Activated CD4-positive, alpha-beta memory T cell treated with anti-CD3 and anti-CD28 coated beads for 36 hours (primary cell): ENCODE results near the gene AP2A2. TPM values are rescaled to one million over a fixed set of nuclear protein-coding genes. Genes with fewer than 3 reads are reported as not detected.

Experiments
- CTCF ChIA-PET: fragments of 350-600 bp; sonication (Branson Sonifier 250); formaldehyde crosslinking; loops from one replicate; lab custom pipeline; 2021; ENCODE audit warnings: antibody characterized with exemption, inconsistent platforms; lab: Charles Lee
- POLR2A ChIA-PET: fragments of 350-600 bp; sonication (Branson Sonifier 250); formaldehyde crosslinking; loops from one replicate; lab custom pipeline; 2021; ENCODE audit warnings: antibody characterized with exemption; lab: Charles Lee
- DNase-seq: peaks from one replicate; pipeline ENCODE4 v3.0.0-alpha.2; 2020
- H3K27ac Mint-ChIP-seq: one replicate; pipeline ENCODE4 v1.8.0; 2021; ENCODE audit warnings: mixed read lengths
- H3K27me3 Mint-ChIP-seq: one replicate; pipeline ENCODE4 v1.8.0; 2021; ENCODE audit warnings: mixed read lengths
- H3K36me3 Mint-ChIP-seq: one replicate; pipeline ENCODE4 v1.8.0; 2021; ENCODE audit warnings: mixed read lengths
- H3K4me1 Mint-ChIP-seq: one replicate; pipeline ENCODE4 v1.8.0; 2021; ENCODE audit warnings: low read depth, mixed read lengths
- H3K4me3 Mint-ChIP-seq: one replicate; pipeline ENCODE4 v1.8.0; 2021; ENCODE audit warnings: mild to moderate bottlenecking, mixed read lengths
- H3K9me3 Mint-ChIP-seq: one replicate; pipeline ENCODE4 v1.8.0; 2021; ENCODE audit warnings: mixed read lengths
- intact Hi-C: fragments of 100-400 bp; cut with micrococcal nuclease; formaldehyde crosslinking; loops from one replicate; pipeline ENCODE4 v1.15.1; 2023
- total RNA-seq, 2 experiments: library from RNA; stranded (reverse); gene quantifications; one replicate each; pipeline ENCODE4 v1.2.3, GENCODE V29; 2021

The AP2A2 gene
- total RNA-seq, 2 experiments from 2014 or later = 42.8 to 44.1 TPM

- intact Hi-C loops = no loop called here
- no peaks in the 10 kb centered on the region for H3K4me1 Mint-ChIP-seq
- no peak for DNase-seq
- H3K36me3 Mint-ChIP-seq = peaks cover 3% of the 10 kb centered on the region
- no peaks in the 10 kb centered on the region for H3K9me3 Mint-ChIP-seq
- H3K4me3 Mint-ChIP-seq = no peak overlapping the region
- no peak overlapping the region for H3K27ac Mint-ChIP-seq
- ChIA-PET POLR2A (no interaction called here), CTCF (no interaction called here)
- no peaks in the 10 kb centered on the region for H3K27me3 Mint-ChIP-seq
Observed at GRCh38 chr11:889687-890475, 35.8 kb upstream of the AP2A2 start.

GRCh38 chr11:890794-891540 lies 34.7 kb upstream of the AP2A2 start:
- Mint-ChIP-seq H3K9me3 (no peaks in the 10 kb centered on the region), H3K36me3 (peaks cover 3% of the 10 kb centered on the region), H3K4me1 (no peaks in the 10 kb centered on the region), H3K27me3 (no peaks in the 10 kb centered on the region), H3K4me3 (no peak overlapping the region), H3K27ac (no peak overlapping the region)
- intact Hi-C loops = no loop called here
- ChIA-PET CTCF (no interaction called here), POLR2A (no interaction called here)
- DNase-seq = no peak

- Mint-ChIP-seq H3K4me3 (no peak overlapping the region), H3K27ac (no peak overlapping the region), H3K4me1 (no peaks in the 10 kb centered on the region), H3K9me3 (no peaks in the 10 kb centered on the region), H3K27me3 (no peaks in the 10 kb centered on the region), H3K36me3 (no peaks in the 10 kb centered on the region)
- intact Hi-C loops = no loop called here
- ChIA-PET POLR2A (no interaction called here), CTCF (no interaction called here)
- no peak for DNase-seq
Observed at GRCh38 chr11:893008-893654, 32.5 kb upstream of the AP2A2 start.

- no peak for DNase-seq
- no peaks in the 10 kb centered on the region for H3K4me1 Mint-ChIP-seq
- intact Hi-C loops = no loop called here
- ChIA-PET POLR2A (no interaction called here), CTCF (interaction anchor here (1.1 kb wide), 1 partner anchor 157 kb away, joined by 3 read pairs; no protein-coding TSS in a partner anchor)
- no peak overlapping the region for H3K4me3 Mint-ChIP-seq
- no peaks in the 10 kb centered on the region for H3K9me3 Mint-ChIP-seq
- no peaks in the 10 kb centered on the region for H3K27me3 Mint-ChIP-seq
- peaks cover 3% of the 10 kb centered on the region for H3K36me3 Mint-ChIP-seq
- no peak overlapping the region for H3K27ac Mint-ChIP-seq
Observed at GRCh38 chr11:894575-895201, 31.0 kb upstream of the AP2A2 start.

- POLR2A ChIA-PET = no interaction called here
- no peaks in the 10 kb centered on the region for H3K4me1 Mint-ChIP-seq
- peaks cover 5% of the 10 kb centered on the region for H3K36me3 Mint-ChIP-seq
- H3K4me3 Mint-ChIP-seq = no peak overlapping the region
- CTCF ChIA-PET = interaction anchor here (1.1 kb wide), 1 partner anchor 156 kb away, joined by 3 read pairs; no protein-coding TSS in a partner anchor
- no peak overlapping the region for H3K27ac Mint-ChIP-seq
- H3K9me3 Mint-ChIP-seq = no peaks in the 10 kb centered on the region
- DNase-seq = no peak
- H3K27me3 Mint-ChIP-seq = no peaks in the 10 kb centered on the region
- intact Hi-C loops = no loop called here
Observed at GRCh38 chr11:895331-896110, 30.1 kb upstream of the AP2A2 start.

GRCh38 chr11:897253-898142 lies 28.2 kb upstream of the AP2A2 start:
- ChIA-PET POLR2A (no interaction called here), CTCF (no interaction called here)
- H3K4me3 Mint-ChIP-seq = no peak overlapping the region
- peaks cover 15% of the 10 kb centered on the region for H3K36me3 Mint-ChIP-seq
- intact Hi-C loops = no loop called here
- no peak overlapping the region for H3K27ac Mint-ChIP-seq
- H3K27me3 Mint-ChIP-seq = no peaks in the 10 kb centered on the region
- no peaks in the 10 kb centered on the region for H3K4me1 Mint-ChIP-seq
- H3K9me3 Mint-ChIP-seq = no peaks in the 10 kb centered on the region
- DNase-seq = no peak

- Mint-ChIP-seq H3K36me3 (peaks cover 22% of the 10 kb centered on the region), H3K9me3 (no peaks in the 10 kb centered on the region), H3K27me3 (no peaks in the 10 kb centered on the region), H3K4me1 (no peaks in the 10 kb centered on the region), H3K27ac (no peak overlapping the region), H3K4me3 (no peak overlapping the region)
- no peak for DNase-seq
- intact Hi-C loops = no loop called here
- POLR2A ChIA-PET = no interaction called here
- CTCF ChIA-PET = no interaction called here
Observed at GRCh38 chr11:898143-898511, 27.5 kb upstream of the AP2A2 start.

- ChIA-PET POLR2A (interaction anchor here (0.5 kb wide), 1 partner anchor 55 kb away, joined by 3 read pairs; no protein-coding TSS in a partner anchor), CTCF (no interaction called here)
- H3K4me3 Mint-ChIP-seq = no peak overlapping the region
- no peaks in the 10 kb centered on the region for H3K9me3 Mint-ChIP-seq
- H3K4me1 Mint-ChIP-seq = no peaks in the 10 kb centered on the region
- H3K27ac Mint-ChIP-seq = no peak overlapping the region
- peaks cover 23% of the 10 kb centered on the region for H3K36me3 Mint-ChIP-seq
- intact Hi-C loops = no loop called here
- H3K27me3 Mint-ChIP-seq = no peaks in the 10 kb centered on the region
- DNase-seq = no peak
Observed at GRCh38 chr11:898540-899190, 27.0 kb upstream of the AP2A2 start.

- ChIA-PET CTCF (no interaction called here), POLR2A (no interaction called here)
- no peaks in the 10 kb centered on the region for H3K9me3 Mint-ChIP-seq
- H3K36me3 Mint-ChIP-seq = peaks cover 31% of the 10 kb centered on the region
- H3K4me3 Mint-ChIP-seq = no peak overlapping the region
- no peaks in the 10 kb centered on the region for H3K4me1 Mint-ChIP-seq
- DNase-seq = no peak
- H3K27me3 Mint-ChIP-seq = no peaks in the 10 kb centered on the region
- H3K27ac Mint-ChIP-seq = no peak overlapping the region
- intact Hi-C loops = no loop called here
Observed at GRCh38 chr11:899724-900123, 25.9 kb upstream of the AP2A2 start.

GRCh38 chr11:900545-900944 lies 25.1 kb upstream of the AP2A2 start:
- Mint-ChIP-seq H3K27me3 (no peaks in the 10 kb centered on the region), H3K9me3 (no peaks in the 10 kb centered on the region), H3K4me3 (no peak overlapping the region), H3K36me3 (peaks cover 31% of the 10 kb centered on the region), H3K27ac (no peak overlapping the region), H3K4me1 (no peaks in the 10 kb centered on the region)
- ChIA-PET CTCF (no interaction called here), POLR2A (no interaction called here)
- intact Hi-C loops = no loop called here
- no peak for DNase-seq
